ENCODE measurements around the gene COLGALT1. TPM values are rescaled to one million over a fixed set of nuclear protein-coding genes. Genes with fewer than 3 reads are reported as not detected.

COLGALT1 gene
- total RNA-seq, 1 experiment from 2014 or later, result 80.1 TPM

DNA sequence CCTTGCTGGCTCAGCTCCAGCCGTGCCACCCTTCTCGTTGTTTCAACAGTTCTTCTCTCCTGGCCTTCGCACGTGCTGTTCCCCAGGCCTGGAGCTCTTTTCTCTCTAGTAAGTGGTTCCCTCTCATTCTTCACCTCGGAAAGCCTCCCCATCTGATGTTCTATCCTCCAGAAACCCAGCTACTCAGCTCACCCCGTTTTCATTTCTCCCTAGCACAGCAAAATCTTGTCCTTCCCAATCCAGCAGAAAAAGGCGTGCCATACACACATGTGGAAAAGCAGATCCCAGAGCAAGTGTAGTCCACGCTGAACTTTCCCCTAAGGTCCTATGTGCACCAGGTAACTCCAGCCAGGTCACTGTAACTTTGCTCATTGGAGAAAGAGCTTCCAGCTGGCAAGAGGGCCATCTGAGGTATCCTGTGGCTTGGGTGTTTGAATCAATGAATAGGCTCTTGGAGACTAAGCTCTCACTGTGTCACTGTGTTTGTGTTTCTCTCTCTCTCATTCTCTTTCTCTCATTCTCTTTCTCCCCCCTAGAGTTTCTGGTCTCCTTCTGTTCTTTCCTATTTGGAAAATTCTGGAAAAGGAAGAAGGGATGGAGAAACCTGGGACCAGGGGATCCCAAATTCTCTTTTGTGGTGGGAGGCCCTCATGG is 49.0 kb downstream of the COLGALT1 start:
- H3K9me3 ChIP-seq, result no peaks in the 10 kb centered on the region
- H3K4me1 ChIP-seq, result no peaks in the 10 kb centered on the region
- peaks cover 6% of the 10 kb centered on the region for H3K4me1 Mint-ChIP-seq (ENCODE audit: low read depth, unreplicated experiment)
- no peaks in the 10 kb centered on the region for H3K36me3 ChIP-seq (ENCODE audit: control insufficient read depth, insufficient read depth, low read length)
- DNase-seq, result no peak
- H3K9me3 Mint-ChIP-seq (ENCODE audit: unreplicated experiment), result no peaks in the 10 kb centered on the region
- intact Hi-C loops (cut with micrococcal nuclease; ENCODE audit: unreplicated experiment), result loop anchor here (5.0 to 10.0 kb wide), 2 partner anchors 47 to 150 kb away; partner anchors contain the start of genes COLGALT1 and FCHO1
- TSS peak; percentile 44 for BruUV-seq (replicated peaks)
- H3K27me3 Mint-ChIP-seq (ENCODE audit: insufficient read depth, unreplicated experiment), result no peaks in the 10 kb centered on the region
- no peaks in the 10 kb centered on the region for H3K27me3 ChIP-seq (replicated peaks; ENCODE audit: control insufficient read depth, insufficient read depth, low read length)
- no peak overlapping the region for H3K4me3 ChIP-seq (ENCODE audit: low read depth, low read length)
- CTCF ChIA-PET, result interaction anchor here (1.7 kb wide), 1 partner anchor 30 kb away, joined by 4 read pairs; no protein-coding TSS in a partner anchor
- POLR2A ChIA-PET, result interaction anchor here (0.7 kb wide), 1 partner anchor 18 kb away, joined by 3 read pairs; no protein-coding TSS in a partner anchor
- H3K36me3 Mint-ChIP-seq (ENCODE audit: insufficient read depth, unreplicated experiment), result peaks cover 22% of the 10 kb centered on the region
- H3K27ac Mint-ChIP-seq (ENCODE audit: unreplicated experiment), result no peak overlapping the region
- H3K4me3 Mint-ChIP-seq (ENCODE audit: unreplicated experiment), result no peak overlapping the region
- TF ChIP-seq, protein P1, sequence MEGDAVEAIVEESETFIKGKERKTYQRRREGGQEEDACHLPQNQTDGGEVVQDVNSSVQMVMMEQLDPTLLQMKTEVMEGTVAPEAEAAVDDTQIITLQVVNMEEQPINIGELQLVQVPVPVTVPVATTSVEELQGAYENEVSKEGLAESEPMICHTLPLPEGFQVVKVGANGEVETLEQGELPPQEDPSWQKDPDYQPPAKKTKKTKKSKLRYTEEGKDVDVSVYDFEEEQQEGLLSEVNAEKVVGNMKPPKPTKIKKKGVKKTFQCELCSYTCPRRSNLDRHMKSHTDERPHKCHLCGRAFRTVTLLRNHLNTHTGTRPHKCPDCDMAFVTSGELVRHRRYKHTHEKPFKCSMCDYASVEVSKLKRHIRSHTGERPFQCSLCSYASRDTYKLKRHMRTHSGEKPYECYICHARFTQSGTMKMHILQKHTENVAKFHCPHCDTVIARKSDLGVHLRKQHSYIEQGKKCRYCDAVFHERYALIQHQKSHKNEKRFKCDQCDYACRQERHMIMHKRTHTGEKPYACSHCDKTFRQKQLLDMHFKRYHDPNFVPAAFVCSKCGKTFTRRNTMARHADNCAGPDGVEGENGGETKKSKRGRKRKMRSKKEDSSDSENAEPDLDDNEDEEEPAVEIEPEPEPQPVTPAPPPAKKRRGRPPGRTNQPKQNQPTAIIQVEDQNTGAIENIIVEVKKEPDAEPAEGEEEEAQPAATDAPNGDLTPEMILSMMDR (IDR thresholded peaks at IDR 0.05; ENCODE audit: insufficient read depth in 1 of 2, low read depth in 1 of 2, low read length in 1 of 2, severe bottlenecking in 1 of 2, unreplicated experiment in 1 of 2), result no peak

DNA sequence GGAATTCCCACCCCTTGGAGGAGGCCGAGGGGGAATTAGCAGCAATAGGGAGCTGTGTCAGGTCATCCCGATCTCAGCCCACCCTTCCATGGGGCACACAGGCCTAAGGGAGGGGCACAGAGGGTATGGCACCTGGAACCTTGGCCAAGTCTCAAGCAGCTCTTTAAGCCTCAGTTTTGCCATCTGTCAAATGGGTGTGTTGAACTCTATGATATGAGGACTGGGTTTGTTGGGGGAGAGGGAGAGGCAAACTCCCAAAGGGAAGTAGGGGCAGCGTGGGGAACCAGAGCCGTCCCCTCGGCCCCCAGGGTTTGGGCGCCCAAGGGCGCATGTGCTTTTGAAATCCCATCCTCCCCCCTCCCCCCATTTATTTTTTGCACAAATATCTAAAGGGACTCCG is 49.7 kb downstream of the COLGALT1 start:
- intact Hi-C loops (cut with micrococcal nuclease; ENCODE audit: unreplicated experiment), result loop anchor here (5.0 to 10.0 kb wide), 2 partner anchors 48 to 150 kb away; partner anchors contain the start of genes COLGALT1 and FCHO1
- no peak for DNase-seq
- H3K4me1 ChIP-seq, result no peaks in the 10 kb centered on the region
- no peaks in the 10 kb centered on the region for H3K9me3 ChIP-seq
- H3K9me3 Mint-ChIP-seq (ENCODE audit: unreplicated experiment), result no peaks in the 10 kb centered on the region
- ChIA-PET POLR2A (no interaction called here), CTCF (interaction anchor here (1.4 to 1.7 kb wide), 2 partner anchors 31 to 134 kb away, joined by 4 read pairs; partner anchors contain the start of gene SLC27A1)
- H3K36me3 Mint-ChIP-seq (ENCODE audit: insufficient read depth, unreplicated experiment), result peaks cover 25% of the 10 kb centered on the region
- H3K27me3 ChIP-seq (replicated peaks; ENCODE audit: control insufficient read depth, insufficient read depth, low read length), result no peaks in the 10 kb centered on the region
- no TSS peak for BruUV-seq (replicated peaks)
- H3K27ac Mint-ChIP-seq (ENCODE audit: unreplicated experiment), result no peak overlapping the region
- H3K4me1 Mint-ChIP-seq (ENCODE audit: low read depth, unreplicated experiment), result peaks cover 6% of the 10 kb centered on the region
- peak overlapping the region; percentile 73 for H3K4me3 Mint-ChIP-seq (ENCODE audit: unreplicated experiment)
- peak overlapping the region; percentile 65 for H3K4me3 ChIP-seq (ENCODE audit: low read depth, low read length)
- TF ChIP-seq, protein P1 (IDR thresholded peaks at IDR 0.05; ENCODE audit: insufficient read depth in 1 of 2, low read depth in 1 of 2, low read length in 1 of 2, severe bottlenecking in 1 of 2, unreplicated experiment in 1 of 2), result no peak
- no peaks in the 10 kb centered on the region for H3K36me3 ChIP-seq (ENCODE audit: control insufficient read depth, insufficient read depth, low read length)
- H3K27me3 Mint-ChIP-seq (ENCODE audit: insufficient read depth, unreplicated experiment), result no peaks in the 10 kb centered on the region

DNA sequence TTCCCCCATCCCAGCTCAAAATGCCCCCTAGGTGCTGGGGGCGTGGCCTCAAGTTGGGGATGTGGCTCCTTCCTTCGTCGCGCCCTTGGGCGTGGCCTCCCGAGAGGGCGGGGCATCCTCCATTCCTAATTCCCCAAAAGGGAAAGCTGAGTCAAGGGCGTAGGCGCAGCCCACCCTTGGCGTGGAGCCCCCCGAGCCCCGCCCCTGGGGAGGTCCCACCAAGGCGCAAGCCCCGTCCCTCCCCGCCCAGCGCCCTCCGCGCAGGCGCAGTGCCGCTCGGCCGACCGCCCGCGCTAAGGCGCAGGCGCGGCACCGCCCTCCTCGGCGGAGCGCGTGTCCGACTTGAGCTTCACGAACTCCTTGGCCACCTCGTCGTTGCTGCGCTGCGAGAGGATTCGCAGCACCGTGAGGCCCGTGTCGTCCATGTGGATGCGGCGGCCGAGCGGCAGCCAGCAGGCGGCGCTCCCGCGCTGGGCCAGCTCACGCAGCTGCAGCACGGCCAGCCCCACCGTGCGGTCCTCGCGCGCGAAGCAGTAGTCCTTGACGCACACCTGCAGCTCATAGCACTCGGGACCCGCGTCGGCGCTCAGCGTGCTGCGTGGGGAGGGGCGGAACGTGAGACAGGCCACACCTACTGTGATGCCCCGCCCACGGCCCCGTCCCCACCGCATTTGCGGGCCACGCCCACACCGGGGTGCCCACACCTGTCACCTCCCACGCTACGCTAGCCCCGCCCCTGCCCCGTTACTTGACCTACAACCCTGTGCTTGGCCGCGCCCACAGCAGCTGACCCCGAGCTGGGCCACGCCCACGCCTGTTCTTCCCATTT is 50.5 kb downstream of the COLGALT1 start:
- Histone ChIP-seq H3K36me3 (ENCODE audit: control insufficient read depth, insufficient read depth, low read length) (no peaks in the 10 kb centered on the region), H3K4me3 (ENCODE audit: low read depth, low read length) (peak overlapping the region; percentile 65), H3K9me3 (no peaks in the 10 kb centered on the region), H3K4me1 (no peaks in the 10 kb centered on the region), H3K27me3 (replicated peaks; ENCODE audit: control insufficient read depth, insufficient read depth, low read length) (no peaks in the 10 kb centered on the region)
- Mint-ChIP-seq H3K4me1 (ENCODE audit: low read depth, unreplicated experiment) (peaks cover 6% of the 10 kb centered on the region), H3K27me3 (ENCODE audit: insufficient read depth, unreplicated experiment) (no peaks in the 10 kb centered on the region), H3K4me3 (ENCODE audit: unreplicated experiment) (peak overlapping the region; percentile 73), H3K9me3 (ENCODE audit: unreplicated experiment) (no peaks in the 10 kb centered on the region), H3K27ac (ENCODE audit: unreplicated experiment) (peak overlapping the region; percentile 81), H3K36me3 (ENCODE audit: insufficient read depth, unreplicated experiment) (peaks cover 25% of the 10 kb centered on the region)
- CTCF ChIA-PET, result interaction anchor here (0.6 to 2.1 kb wide), 22 partner anchors 9 to 327 kb away, joined by 3 to 20 read pairs (median 4); partner anchors contain the start of genes CCDC124, PGLS, RPL18A and SLC27A1
- intact Hi-C loops (cut with micrococcal nuclease; ENCODE audit: unreplicated experiment), result loop anchor here (2.0 to 10.0 kb wide), 3 partner anchors 49 to 149 kb away; partner anchors contain the start of genes COLGALT1 and FCHO1
- TF ChIP-seq, protein P1 (IDR thresholded peaks at IDR 0.05; ENCODE audit: insufficient read depth in 1 of 2, low read depth in 1 of 2, low read length in 1 of 2, severe bottlenecking in 1 of 2, unreplicated experiment in 1 of 2), result peak; percentile 52 to 66
- POLR2A ChIA-PET, result interaction anchor here (0.5 to 1.2 kb wide), 6 partner anchors 46 to 254 kb away, joined by 3 to 6 read pairs (median 3); partner anchors contain the start of genes MAP1S, PGLS and RPL18A
- BruUV-seq (replicated peaks), result no TSS peak
- DNase-seq, result peak; percentile 95
